Measurements from ENCODE around the gene DTWD2.
"Not testable (repeated sequence)": the region's sequence is repeated elsewhere in the genome, so short reads cannot be mapped to it uniquely, and the experiment has no call there.

The DTWD2 gene

DNA sequence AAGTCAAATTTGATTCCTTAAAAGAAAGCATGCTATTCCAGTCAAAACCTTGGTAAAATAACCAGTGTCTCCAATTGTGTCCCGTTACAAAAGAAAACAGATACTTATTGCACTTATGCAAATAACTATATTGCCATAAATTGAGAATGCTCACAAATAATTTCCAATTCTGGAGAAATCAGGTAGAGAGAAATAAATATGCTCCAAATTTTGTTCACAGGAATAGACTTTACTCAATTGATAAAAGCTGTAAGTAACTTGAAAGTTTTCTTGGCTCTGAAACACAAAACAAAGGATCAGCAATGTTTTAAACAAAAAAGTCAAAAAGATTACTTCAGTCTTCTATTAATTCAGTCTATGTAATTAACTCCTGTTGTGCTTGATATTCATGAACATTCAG lies 7.8 kb upstream of the DTWD2 start:
- Histone ChIP-seq H3K27me3 (ENCODE audit: control insufficient read depth, low read length) (no peaks in the 10 kb centered on the region), H4K20me1 (ENCODE audit: control insufficient read depth, insufficient read depth, low read depth, low read length) (no peaks in the 10 kb centered on the region), H3K4me3 (ENCODE audit: low read length) (no peak overlapping the region), H3K9me2 (replicated peaks; ENCODE audit: control insufficient read depth, low read length) (no peaks in the 10 kb centered on the region), H3K9me3 (ENCODE audit: control insufficient read depth, insufficient read depth, low read length) (peaks cover 23% of the 10 kb centered on the region), H3F3A (ENCODE audit: control insufficient read depth, insufficient read depth) (no peaks in the 10 kb centered on the region), H3K4me1 (ENCODE audit: control insufficient read depth, low read length) (no peaks in the 10 kb centered on the region), H3K79me2 (ENCODE audit: control insufficient read depth, low read length) (no peaks in the 10 kb centered on the region), H3K27ac (ENCODE audit: low read depth, low read length) (no peak overlapping the region), H3K36me3 (ENCODE audit: control insufficient read depth, low read length) (no peaks in the 10 kb centered on the region), H3K4me2 (ENCODE audit: low read length) (no peak overlapping the region)
- no peak for TF ChIP-seq EZH2phosphoT487 (IDR thresholded peaks at IDR 0.05; ENCODE audit: borderline replicate concordance, low read length)
- TF ChIP-seq, protein P1, sequence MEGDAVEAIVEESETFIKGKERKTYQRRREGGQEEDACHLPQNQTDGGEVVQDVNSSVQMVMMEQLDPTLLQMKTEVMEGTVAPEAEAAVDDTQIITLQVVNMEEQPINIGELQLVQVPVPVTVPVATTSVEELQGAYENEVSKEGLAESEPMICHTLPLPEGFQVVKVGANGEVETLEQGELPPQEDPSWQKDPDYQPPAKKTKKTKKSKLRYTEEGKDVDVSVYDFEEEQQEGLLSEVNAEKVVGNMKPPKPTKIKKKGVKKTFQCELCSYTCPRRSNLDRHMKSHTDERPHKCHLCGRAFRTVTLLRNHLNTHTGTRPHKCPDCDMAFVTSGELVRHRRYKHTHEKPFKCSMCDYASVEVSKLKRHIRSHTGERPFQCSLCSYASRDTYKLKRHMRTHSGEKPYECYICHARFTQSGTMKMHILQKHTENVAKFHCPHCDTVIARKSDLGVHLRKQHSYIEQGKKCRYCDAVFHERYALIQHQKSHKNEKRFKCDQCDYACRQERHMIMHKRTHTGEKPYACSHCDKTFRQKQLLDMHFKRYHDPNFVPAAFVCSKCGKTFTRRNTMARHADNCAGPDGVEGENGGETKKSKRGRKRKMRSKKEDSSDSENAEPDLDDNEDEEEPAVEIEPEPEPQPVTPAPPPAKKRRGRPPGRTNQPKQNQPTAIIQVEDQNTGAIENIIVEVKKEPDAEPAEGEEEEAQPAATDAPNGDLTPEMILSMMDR (IDR thresholded peaks at IDR 0.05; ENCODE audit: low read depth, low read length, poor library complexity, severe bottlenecking) = no peak

DNA sequence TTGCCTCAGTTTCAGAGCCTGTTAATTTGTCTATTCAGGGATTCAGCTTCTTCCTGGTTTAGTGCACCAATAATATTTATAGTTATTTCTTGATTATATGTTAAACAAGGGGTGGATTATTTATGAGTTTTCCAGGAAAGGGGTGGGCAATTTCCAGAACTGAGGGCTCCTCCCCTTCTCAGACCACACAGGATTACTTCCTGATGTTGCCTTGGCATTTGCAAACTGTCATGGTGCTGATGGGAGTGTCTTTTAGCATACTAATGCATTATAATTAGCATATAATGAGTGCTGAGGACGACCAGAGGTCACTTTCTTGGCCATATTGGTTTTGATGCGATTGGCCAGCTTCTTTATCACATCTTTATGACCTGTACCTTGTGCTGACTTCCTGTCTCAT lies 6.2 kb upstream of the DTWD2 start:
- Histone ChIP-seq H3K27ac (ENCODE audit: low read depth, low read length) (no peak overlapping the region), H3K4me1 (ENCODE audit: control insufficient read depth, low read length) (peaks cover 5% of the 10 kb centered on the region), H3K79me2 (ENCODE audit: control insufficient read depth, low read length) (no peaks in the 10 kb centered on the region), H3F3A (ENCODE audit: control insufficient read depth, insufficient read depth) (peaks cover 10% of the 10 kb centered on the region), H4K20me1 (ENCODE audit: control insufficient read depth, insufficient read depth, low read depth, low read length) (no peaks in the 10 kb centered on the region), H3K9me2 (replicated peaks; ENCODE audit: control insufficient read depth, low read length) (no peaks in the 10 kb centered on the region), H3K27me3 (ENCODE audit: control insufficient read depth, low read length) (no peaks in the 10 kb centered on the region), H3K36me3 (ENCODE audit: control insufficient read depth, low read length) (no peaks in the 10 kb centered on the region), H3K9me3 (ENCODE audit: control insufficient read depth, insufficient read depth, low read length) (peaks cover 11% of the 10 kb centered on the region), H3K4me2 (ENCODE audit: low read length) (no peak overlapping the region), H3K4me3 (ENCODE audit: low read length) (no peak overlapping the region)
- no peak for TF ChIP-seq EZH2phosphoT487 (IDR thresholded peaks at IDR 0.05; ENCODE audit: borderline replicate concordance, low read length)
- TF ChIP-seq, protein P1 (IDR thresholded peaks at IDR 0.05; ENCODE audit: low read depth, low read length, poor library complexity, severe bottlenecking) = no peak

DNA sequence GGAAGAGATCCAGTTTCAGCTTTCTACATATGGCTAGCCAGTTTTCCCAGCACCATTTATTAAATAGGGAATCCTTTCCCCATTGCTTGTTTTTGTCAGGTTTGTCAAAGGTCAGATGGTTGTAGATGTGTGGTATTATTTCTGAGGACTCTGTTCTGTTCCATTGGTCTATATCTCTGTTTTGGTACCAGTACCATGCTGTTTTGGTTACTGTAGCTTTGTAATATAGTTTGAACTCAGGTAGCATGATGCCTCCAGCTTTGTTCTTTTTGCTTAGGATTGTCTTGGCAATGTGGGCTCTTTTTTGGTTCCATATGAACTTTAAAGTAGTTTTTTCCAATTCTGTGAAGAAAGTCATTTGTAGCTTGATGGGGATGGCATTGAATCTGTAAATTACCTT lies 4.8 kb upstream of the DTWD2 start:
- not testable (repeated sequence) for H3K27ac ChIP-seq (ENCODE audit: low read depth, low read length); H3K4me3 ChIP-seq (ENCODE audit: low read length); H3K36me3 ChIP-seq (ENCODE audit: control insufficient read depth, low read length); H3K79me2 ChIP-seq (ENCODE audit: control insufficient read depth, low read length); H3K27me3 ChIP-seq (ENCODE audit: control insufficient read depth, low read length); H3K4me2 ChIP-seq (ENCODE audit: low read length); H3K9me2 ChIP-seq (replicated peaks; ENCODE audit: control insufficient read depth, low read length); H4K20me1 ChIP-seq (ENCODE audit: control insufficient read depth, insufficient read depth, low read depth, low read length)
- Histone ChIP-seq H3K9me3 (ENCODE audit: control insufficient read depth, insufficient read depth, low read length) (peaks cover 11% of the 10 kb centered on the region), H3F3A (ENCODE audit: control insufficient read depth, insufficient read depth) (peaks cover 13% of the 10 kb centered on the region), H3K4me1 (ENCODE audit: control insufficient read depth, low read length) (peaks cover 15% of the 10 kb centered on the region)

DNA sequence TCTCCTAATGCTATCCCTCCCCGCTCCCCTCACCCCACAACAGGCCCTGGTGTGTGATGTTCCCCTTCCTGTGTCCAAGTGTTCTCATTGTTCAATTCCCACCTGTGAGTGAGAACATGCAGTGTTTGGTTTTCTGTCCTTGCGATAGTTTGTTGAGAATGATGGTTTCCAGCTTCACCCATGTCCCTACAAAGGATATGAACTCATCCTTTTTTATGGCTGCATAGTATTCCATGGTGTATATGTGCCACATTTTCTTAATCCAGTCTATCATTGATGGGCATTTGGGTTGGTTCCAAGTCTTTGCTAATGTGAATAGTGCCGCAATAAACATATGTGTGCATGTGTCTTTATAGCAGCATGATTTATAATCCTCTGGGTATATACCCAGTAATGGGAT lies 3.7 kb upstream of the DTWD2 start:
- not testable (repeated sequence) for H3K4me3 ChIP-seq (ENCODE audit: low read length); H4K20me1 ChIP-seq (ENCODE audit: control insufficient read depth, insufficient read depth, low read depth, low read length); H3K9me2 ChIP-seq (replicated peaks; ENCODE audit: control insufficient read depth, low read length); H3K36me3 ChIP-seq (ENCODE audit: control insufficient read depth, low read length); H3K4me2 ChIP-seq (ENCODE audit: low read length); H3K79me2 ChIP-seq (ENCODE audit: control insufficient read depth, low read length); H3K27me3 ChIP-seq (ENCODE audit: control insufficient read depth, low read length); H3K27ac ChIP-seq (ENCODE audit: low read depth, low read length)
- Histone ChIP-seq H3K9me3 (ENCODE audit: control insufficient read depth, insufficient read depth, low read length) (peaks cover 11% of the 10 kb centered on the region), H3F3A (ENCODE audit: control insufficient read depth, insufficient read depth) (peaks cover 13% of the 10 kb centered on the region), H3K4me1 (ENCODE audit: control insufficient read depth, low read length) (peaks cover 22% of the 10 kb centered on the region)

Measured in DOHH2 (cell line).